ENCODE data around the gene GNRHR.
"Not testable (repeated sequence)": the region's sequence is repeated elsewhere in the genome, so short reads cannot be mapped to it uniquely, and the experiment has no call there.

Gene GNRHR, protein sequence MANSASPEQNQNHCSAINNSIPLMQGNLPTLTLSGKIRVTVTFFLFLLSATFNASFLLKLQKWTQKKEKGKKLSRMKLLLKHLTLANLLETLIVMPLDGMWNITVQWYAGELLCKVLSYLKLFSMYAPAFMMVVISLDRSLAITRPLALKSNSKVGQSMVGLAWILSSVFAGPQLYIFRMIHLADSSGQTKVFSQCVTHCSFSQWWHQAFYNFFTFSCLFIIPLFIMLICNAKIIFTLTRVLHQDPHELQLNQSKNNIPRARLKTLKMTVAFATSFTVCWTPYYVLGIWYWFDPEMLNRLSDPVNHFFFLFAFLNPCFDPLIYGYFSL

DNA sequence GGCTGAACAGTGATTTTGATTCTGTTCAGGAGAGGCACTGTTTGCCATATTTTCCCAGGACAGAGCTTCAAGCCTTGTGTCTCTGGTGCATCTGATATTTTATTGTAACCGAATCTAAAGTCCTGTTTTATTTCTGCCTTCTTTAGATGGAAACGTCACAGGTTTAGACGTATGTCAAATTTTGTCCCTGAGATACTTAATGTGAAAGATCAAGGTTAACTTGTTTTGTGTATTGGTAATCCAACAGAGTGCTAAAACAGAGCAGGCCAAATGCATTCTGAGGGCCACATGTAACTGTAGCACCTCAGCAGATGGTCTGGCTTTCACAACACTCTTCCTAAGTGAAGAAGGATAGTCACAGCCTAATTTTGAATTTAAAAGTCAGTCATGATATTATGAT lies at the start of gene GNRHR:
TSS of gene GNRHR (minus strand) at position 101 of the 400 bp plus-strand sequence. CDS start at position 48, 53 bp downstream.
- Histone ChIP-seq H3K9me3 (ENCODE audit: control insufficient read depth, low read length) (no peaks in the 10 kb centered on the region), H3K27me3 (ENCODE audit: control insufficient read depth, insufficient read depth, low read length) (no peaks in the 10 kb centered on the region), H3K9ac (ENCODE audit: low read length) (no peak within 1 kb of the TSS)

DNA sequence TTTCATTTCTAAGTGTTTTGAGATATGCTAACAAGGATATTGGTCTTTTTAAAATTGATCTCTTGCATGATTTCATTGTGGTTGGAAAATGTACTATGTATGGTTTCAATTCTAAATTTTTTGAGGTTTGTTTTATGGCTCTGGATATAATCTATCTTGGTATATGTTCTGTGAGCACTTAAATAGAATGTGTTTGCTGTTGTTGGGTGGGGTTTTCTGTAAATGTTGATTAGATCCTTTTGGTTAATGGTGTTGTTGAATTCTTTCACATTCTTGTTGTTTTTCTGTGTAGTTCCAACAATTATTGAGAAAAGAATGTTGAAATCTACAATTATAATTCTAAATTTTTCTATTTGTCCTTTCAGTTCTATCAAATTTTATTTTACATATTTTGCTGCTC lies 42.6 kb upstream of the GNRHR start:
- H3K9ac ChIP-seq (ENCODE audit: low read length), result no peak overlapping the region
- no peaks in the 10 kb centered on the region for H3K9me3 ChIP-seq (ENCODE audit: control insufficient read depth, low read length)
- no peaks in the 10 kb centered on the region for H3K27me3 ChIP-seq (ENCODE audit: control insufficient read depth, insufficient read depth, low read length)
- no peak overlapping the region for H3K4me3 ChIP-seq (ENCODE audit: low read length)
- no peaks in the 10 kb centered on the region for H3K4me1 ChIP-seq (ENCODE audit: control insufficient read depth, insufficient read depth, low read length)
- H3K36me3 ChIP-seq (ENCODE audit: control insufficient read depth, insufficient read depth, low read length), result no peaks in the 10 kb centered on the region

More for the DNA sequence above, at the start of gene GNRHR:
- Histone ChIP-seq H3K4me1 (ENCODE audit: control insufficient read depth, insufficient read depth, low read length) (no peaks in the 10 kb centered on the region), H3K4me3 (ENCODE audit: low read length) (no peak within 1 kb of the TSS), H3K36me3 (ENCODE audit: control insufficient read depth, insufficient read depth, low read length) (no peaks in the 10 kb centered on the region)

DNA sequence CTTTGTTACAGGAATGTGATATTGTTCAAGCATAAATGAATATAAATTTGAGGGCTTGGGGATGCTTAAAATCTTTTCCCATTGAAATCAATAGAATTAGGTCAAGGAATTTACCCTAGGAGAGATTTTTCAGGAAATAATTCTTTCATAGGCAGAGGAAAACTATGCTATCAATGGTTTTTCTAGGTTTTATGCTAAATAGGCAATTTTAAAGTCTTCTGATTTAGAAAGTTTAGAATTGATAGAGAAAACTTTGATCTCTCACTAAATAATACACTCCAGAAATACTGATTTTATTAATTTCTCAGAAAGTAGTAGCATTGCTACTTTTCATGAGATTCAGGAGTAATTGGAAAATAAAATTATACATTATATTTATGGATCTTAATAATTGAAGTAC lies 36.5 kb upstream of the GNRHR start:
- H3K27me3 ChIP-seq (ENCODE audit: control insufficient read depth, insufficient read depth, low read length), result no peaks in the 10 kb centered on the region
- H3K4me3 ChIP-seq (ENCODE audit: low read length), result no peak overlapping the region
- H3K9me3 ChIP-seq (ENCODE audit: control insufficient read depth, low read length), result no peaks in the 10 kb centered on the region
- no peak overlapping the region for H3K9ac ChIP-seq (ENCODE audit: low read length)
- H3K36me3 ChIP-seq (ENCODE audit: control insufficient read depth, insufficient read depth, low read length), result no peaks in the 10 kb centered on the region
- no peaks in the 10 kb centered on the region for H3K4me1 ChIP-seq (ENCODE audit: control insufficient read depth, insufficient read depth, low read length)

DNA sequence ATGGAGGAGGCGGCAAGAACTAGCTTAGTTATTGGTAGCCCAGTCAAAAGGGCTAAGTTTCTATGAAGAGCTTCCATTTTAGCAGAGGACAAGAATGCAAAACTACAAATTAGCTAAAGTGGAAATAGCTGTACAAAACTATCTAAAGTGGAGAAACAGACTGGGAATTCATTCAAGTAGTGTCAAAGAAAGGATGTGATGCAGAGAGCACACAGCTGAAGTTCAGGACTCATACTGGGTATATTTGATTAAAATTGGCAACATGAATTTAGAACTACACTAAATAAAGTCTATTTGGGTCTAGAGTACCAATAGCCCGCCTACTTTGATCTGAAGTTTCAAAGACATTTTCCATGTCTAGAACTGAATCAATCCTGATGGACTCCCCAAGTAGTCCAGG lies 33.1 kb upstream of the GNRHR start:
- Histone ChIP-seq H3K4me1 (ENCODE audit: control insufficient read depth, insufficient read depth, low read length) (no peaks in the 10 kb centered on the region), H3K9ac (ENCODE audit: low read length) (no peak overlapping the region), H3K4me3 (ENCODE audit: low read length) (no peak overlapping the region), H3K9me3 (ENCODE audit: control insufficient read depth, low read length) (no peaks in the 10 kb centered on the region), H3K36me3 (ENCODE audit: control insufficient read depth, insufficient read depth, low read length) (no peaks in the 10 kb centered on the region), H3K27me3 (ENCODE audit: control insufficient read depth, insufficient read depth, low read length) (no peaks in the 10 kb centered on the region)

DNA sequence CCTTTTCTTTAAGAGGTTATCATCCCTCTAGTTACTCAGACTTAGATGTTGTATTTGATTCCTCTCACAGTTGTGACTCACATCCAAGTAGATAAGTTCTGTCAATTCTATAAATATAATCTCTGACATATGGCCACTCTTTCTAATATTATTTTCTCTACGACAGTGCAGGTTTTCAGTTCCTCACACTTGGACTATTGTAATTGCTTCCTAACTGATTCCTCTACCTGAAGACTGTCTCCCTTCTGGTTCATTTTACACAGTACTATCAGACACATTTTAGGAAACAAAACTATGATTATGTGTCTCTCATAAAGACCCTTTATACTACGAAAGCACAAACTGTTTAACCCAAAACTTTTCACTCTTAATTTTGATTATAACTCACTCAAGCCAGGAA lies 31.3 kb upstream of the GNRHR start:
- Histone ChIP-seq H3K9ac (ENCODE audit: low read length) (no peak overlapping the region), H3K36me3 (ENCODE audit: control insufficient read depth, insufficient read depth, low read length) (no peaks in the 10 kb centered on the region), H3K27me3 (ENCODE audit: control insufficient read depth, insufficient read depth, low read length) (no peaks in the 10 kb centered on the region)

DNA sequence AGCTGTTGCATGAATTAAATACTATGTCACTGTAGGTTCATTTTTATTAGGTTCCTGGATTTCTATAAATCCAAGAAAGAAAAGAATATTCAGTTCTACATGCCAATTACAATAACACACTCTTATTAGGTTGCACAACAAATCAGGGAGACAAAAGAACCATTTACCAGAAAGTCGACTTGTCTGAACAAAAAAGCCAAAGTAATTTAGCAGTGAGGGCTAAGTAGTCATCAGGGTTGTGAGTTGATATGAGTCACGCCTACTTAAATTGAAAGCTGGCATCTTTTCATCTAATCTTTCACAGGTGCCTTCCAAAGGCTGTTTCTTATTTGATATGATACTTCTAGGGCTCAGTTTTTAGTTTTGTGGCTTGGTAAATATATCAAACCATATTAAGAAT lies 25.4 kb upstream of the GNRHR start:
- Histone ChIP-seq H3K36me3 (ENCODE audit: control insufficient read depth, insufficient read depth, low read length) (no peaks in the 10 kb centered on the region), H3K4me1 (ENCODE audit: control insufficient read depth, insufficient read depth, low read length) (no peaks in the 10 kb centered on the region), H3K9ac (ENCODE audit: low read length) (no peak overlapping the region), H3K4me3 (ENCODE audit: low read length) (no peak overlapping the region), H3K27me3 (ENCODE audit: control insufficient read depth, insufficient read depth, low read length) (no peaks in the 10 kb centered on the region), H3K9me3 (ENCODE audit: control insufficient read depth, low read length) (no peaks in the 10 kb centered on the region)

More for the DNA sequence above, 31.3 kb upstream of the GNRHR start:
- H3K9me3 ChIP-seq (ENCODE audit: control insufficient read depth, low read length), result no peaks in the 10 kb centered on the region
- H3K4me3 ChIP-seq (ENCODE audit: low read length), result no peak overlapping the region
- no peaks in the 10 kb centered on the region for H3K4me1 ChIP-seq (ENCODE audit: control insufficient read depth, insufficient read depth, low read length)

DNA sequence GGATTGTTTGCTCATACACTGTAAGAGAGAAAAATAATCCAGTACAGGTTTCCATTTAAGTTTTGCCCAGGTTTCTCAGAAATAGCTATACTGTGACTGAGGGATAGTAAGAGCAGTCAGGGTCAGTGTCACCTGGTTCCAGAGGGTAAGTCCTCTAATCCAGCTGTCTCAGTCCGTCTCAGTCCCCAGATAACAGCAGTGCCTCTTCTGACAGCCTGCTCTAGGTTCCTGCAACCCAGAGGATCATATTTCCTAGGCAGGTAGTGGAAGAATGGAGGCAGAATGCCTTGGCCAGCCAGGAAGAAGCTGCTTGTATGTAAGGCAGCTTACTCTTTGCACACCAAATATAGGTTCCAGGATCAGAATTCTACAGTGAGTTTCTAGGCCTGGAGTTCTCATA lies 22.6 kb upstream of the GNRHR start:
- Histone ChIP-seq H3K27me3 (ENCODE audit: control insufficient read depth, insufficient read depth, low read length) (no peaks in the 10 kb centered on the region), H3K9ac (ENCODE audit: low read length) (no peak overlapping the region), H3K4me3 (ENCODE audit: low read length) (no peak overlapping the region), H3K4me1 (ENCODE audit: control insufficient read depth, insufficient read depth, low read length) (no peaks in the 10 kb centered on the region), H3K36me3 (ENCODE audit: control insufficient read depth, insufficient read depth, low read length) (no peaks in the 10 kb centered on the region), H3K9me3 (ENCODE audit: control insufficient read depth, low read length) (no peaks in the 10 kb centered on the region)

DNA sequence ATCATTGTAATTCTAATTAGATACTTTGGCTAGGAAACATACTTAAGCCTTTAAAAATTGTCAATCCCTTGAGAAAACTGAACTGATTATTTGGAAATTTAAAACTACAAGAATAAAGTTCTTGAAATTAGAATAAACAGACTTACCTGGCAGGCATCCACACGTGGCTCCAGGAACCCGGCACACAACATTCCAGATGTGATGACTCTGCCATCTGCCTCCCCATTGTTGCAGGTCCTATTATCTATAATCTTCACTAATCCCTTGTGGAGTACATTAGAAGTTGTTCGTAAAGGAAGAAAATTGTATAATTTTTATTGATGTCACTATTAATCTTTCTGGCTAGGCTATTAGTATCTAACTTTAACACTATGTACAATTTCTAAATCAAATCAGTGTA lies 16.2 kb upstream of the GNRHR start:
- H3K36me3 ChIP-seq (ENCODE audit: control insufficient read depth, insufficient read depth, low read length), result no peaks in the 10 kb centered on the region
- no peak overlapping the region for H3K4me3 ChIP-seq (ENCODE audit: low read length)
- H3K9me3 ChIP-seq (ENCODE audit: control insufficient read depth, low read length), result no peaks in the 10 kb centered on the region
- H3K9ac ChIP-seq (ENCODE audit: low read length), result no peak overlapping the region
- no peaks in the 10 kb centered on the region for H3K4me1 ChIP-seq (ENCODE audit: control insufficient read depth, insufficient read depth, low read length)
- no peaks in the 10 kb centered on the region for H3K27me3 ChIP-seq (ENCODE audit: control insufficient read depth, insufficient read depth, low read length)

DNA sequence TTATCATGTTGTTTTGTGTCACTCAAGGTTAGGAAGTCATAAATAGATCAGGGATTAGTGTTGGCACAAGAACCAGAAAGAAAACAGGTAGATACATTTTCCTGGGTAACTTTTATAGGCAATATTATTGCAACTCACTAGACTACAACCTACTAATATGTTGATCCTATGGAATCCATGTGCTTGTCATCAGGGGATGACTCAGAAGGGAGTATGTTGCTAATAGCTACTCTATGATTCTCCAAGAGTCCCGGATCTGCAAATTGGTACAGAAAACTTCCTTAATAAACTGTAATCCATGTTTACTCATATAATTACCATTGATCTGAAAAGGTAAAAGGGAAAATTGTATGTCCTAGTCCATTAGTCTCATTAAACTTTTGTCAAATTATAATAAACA lies 11.7 kb upstream of the GNRHR start:
- Histone ChIP-seq H3K9ac (ENCODE audit: low read length) (no peak overlapping the region), H3K36me3 (ENCODE audit: control insufficient read depth, insufficient read depth, low read length) (no peaks in the 10 kb centered on the region), H3K4me3 (ENCODE audit: low read length) (no peak overlapping the region), H3K27me3 (ENCODE audit: control insufficient read depth, insufficient read depth, low read length) (no peaks in the 10 kb centered on the region), H3K9me3 (ENCODE audit: control insufficient read depth, low read length) (no peaks in the 10 kb centered on the region), H3K4me1 (ENCODE audit: control insufficient read depth, insufficient read depth, low read length) (no peaks in the 10 kb centered on the region)

DNA sequence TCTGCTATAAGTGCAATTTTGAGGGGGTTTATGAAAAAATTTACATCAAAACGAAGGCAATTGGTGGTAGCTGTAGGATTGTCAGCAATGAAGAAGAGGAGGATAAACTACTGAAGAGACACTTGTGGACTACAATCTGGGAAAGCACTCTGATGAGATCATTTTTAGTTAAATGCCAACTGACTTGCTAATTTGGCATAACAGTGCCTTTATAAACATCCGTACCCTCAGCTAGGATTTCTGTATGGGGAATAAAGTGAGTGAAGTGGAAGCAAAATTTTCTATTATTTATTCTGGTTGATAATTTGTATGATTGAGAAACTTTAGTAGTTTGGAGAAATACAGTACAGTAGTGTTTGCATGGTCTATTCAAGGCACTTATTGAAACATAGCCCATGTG lies 11.2 kb upstream of the GNRHR start:
- Histone ChIP-seq H3K9ac (ENCODE audit: low read length) (no peak overlapping the region), H3K27me3 (ENCODE audit: control insufficient read depth, insufficient read depth, low read length) (no peaks in the 10 kb centered on the region), H3K36me3 (ENCODE audit: control insufficient read depth, insufficient read depth, low read length) (no peaks in the 10 kb centered on the region), H3K9me3 (ENCODE audit: control insufficient read depth, low read length) (no peaks in the 10 kb centered on the region), H3K4me3 (ENCODE audit: low read length) (no peak overlapping the region), H3K4me1 (ENCODE audit: control insufficient read depth, insufficient read depth, low read length) (no peaks in the 10 kb centered on the region)

DNA sequence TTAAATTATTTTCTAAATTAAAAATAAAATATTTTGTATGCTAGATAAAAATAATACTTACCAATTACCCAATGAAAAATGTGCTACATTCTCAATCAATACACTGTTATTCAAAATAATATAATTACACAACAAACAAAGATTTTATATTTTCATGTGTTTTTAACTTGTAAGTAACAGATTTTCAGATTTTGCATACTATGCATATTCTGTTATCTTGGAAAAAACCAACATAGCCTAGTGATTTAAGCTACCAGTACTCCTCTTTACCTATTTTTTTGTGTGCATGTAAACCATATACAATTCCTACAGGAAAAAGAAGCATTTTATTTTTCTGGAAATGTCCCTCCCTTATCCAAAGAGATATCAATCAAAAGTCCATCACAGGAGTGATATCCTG lies 10.0 kb upstream of the GNRHR start:
- H3K27me3 ChIP-seq (ENCODE audit: control insufficient read depth, insufficient read depth, low read length), result no peaks in the 10 kb centered on the region
- no peak overlapping the region for H3K9ac ChIP-seq (ENCODE audit: low read length)

DNA sequence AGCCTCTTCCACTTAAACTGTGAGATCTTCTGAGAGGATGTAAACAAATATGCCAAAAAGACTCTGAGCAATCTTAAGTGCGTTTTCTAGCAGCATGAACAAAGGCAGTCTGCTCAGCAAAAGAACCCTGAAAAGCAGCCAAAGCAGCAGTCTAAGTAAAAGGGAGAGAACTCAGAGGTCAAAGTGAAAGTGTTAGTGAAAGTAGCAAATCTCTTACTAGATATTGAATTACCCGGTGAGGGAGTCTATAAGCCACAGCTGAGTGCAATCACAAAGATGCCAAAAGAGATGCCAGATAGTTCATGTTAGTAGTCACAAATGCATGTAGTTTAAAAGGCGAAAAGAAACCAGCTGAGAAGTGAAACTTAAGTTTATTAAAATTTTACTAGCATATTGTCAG lies 7.9 kb upstream of the GNRHR start:
- Histone ChIP-seq H3K36me3 (ENCODE audit: control insufficient read depth, insufficient read depth, low read length) (no peaks in the 10 kb centered on the region), H3K27me3 (ENCODE audit: control insufficient read depth, insufficient read depth, low read length) (no peaks in the 10 kb centered on the region), H3K9ac (ENCODE audit: low read length) (no peak overlapping the region), H3K4me3 (ENCODE audit: low read length) (no peak overlapping the region), H3K4me1 (ENCODE audit: control insufficient read depth, insufficient read depth, low read length) (no peaks in the 10 kb centered on the region), H3K9me3 (ENCODE audit: control insufficient read depth, low read length) (no peaks in the 10 kb centered on the region)

More for the DNA sequence above, 10.0 kb upstream of the GNRHR start:
- no peaks in the 10 kb centered on the region for H3K9me3 ChIP-seq (ENCODE audit: control insufficient read depth, low read length)
- no peaks in the 10 kb centered on the region for H3K4me1 ChIP-seq (ENCODE audit: control insufficient read depth, insufficient read depth, low read length)
- no peaks in the 10 kb centered on the region for H3K36me3 ChIP-seq (ENCODE audit: control insufficient read depth, insufficient read depth, low read length)
- no peak overlapping the region for H3K4me3 ChIP-seq (ENCODE audit: low read length)

DNA sequence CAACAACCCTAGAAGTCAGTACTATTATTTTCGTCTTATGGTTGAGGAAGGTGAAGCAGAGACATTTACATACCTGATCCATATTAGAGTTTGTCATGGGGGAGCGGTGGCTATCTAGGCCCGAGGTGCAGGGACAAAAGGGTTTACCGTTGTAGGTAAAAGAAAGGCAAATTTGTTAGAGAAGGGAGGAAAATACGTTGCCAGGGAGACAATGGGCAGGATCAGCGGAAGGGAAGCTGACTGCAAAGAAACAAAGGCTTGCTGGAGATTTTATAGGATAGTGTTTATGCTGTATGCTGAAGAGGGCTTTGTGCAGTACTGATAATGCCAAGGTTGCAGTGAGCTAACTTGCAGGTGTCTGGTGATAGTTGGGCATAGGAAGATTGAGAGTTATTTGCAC lies 2.8 kb upstream of the GNRHR start:
- H3K9ac ChIP-seq (ENCODE audit: low read length); H3K4me1 ChIP-seq (ENCODE audit: control insufficient read depth, insufficient read depth, low read length): not testable (repeated sequence)

More for the DNA sequence above, 2.8 kb upstream of the GNRHR start:
- not testable (repeated sequence) for H3K9me3 ChIP-seq (ENCODE audit: control insufficient read depth, low read length); H3K27me3 ChIP-seq (ENCODE audit: control insufficient read depth, insufficient read depth, low read length); H3K4me3 ChIP-seq (ENCODE audit: low read length); H3K36me3 ChIP-seq (ENCODE audit: control insufficient read depth, insufficient read depth, low read length)
